Trophoblast cell (in vitro differentiated cells and primary cell): Measurements from ENCODE around the gene USH1C.

ENCODE experiments used
- DNase-seq, 2 donors: peaks; one replicate each; pipeline ENCODE4 v3.0.0-alpha.2; 2016
- H2AFZ ChIP-seq: 2 replicates; pipeline ENCODE4 v1.6.1; 2013; ENCODE audit warnings: low read length, moderate library complexity, mild to moderate bottlenecking; ENCODE audit not compliant: insufficient read depth, poor library complexity
- H2AK5ac ChIP-seq: 2 replicates; pipeline ENCODE4 v1.6.1; 2013; ENCODE audit warnings: mild to moderate bottlenecking, low read length
- H2BK120ac ChIP-seq: 2 replicates; pipeline ENCODE4 v1.6.1; 2013; ENCODE audit warnings: low read length, mild to moderate bottlenecking, moderate library complexity; ENCODE audit not compliant: insufficient read depth, poor library complexity
- H2BK12ac ChIP-seq: 2 replicates; pipeline ENCODE4 v1.6.1; 2013; ENCODE audit warnings: mild to moderate bottlenecking, low read length, moderate library complexity
- H2BK5ac ChIP-seq: 2 replicates; pipeline ENCODE4 v1.6.1; 2013; ENCODE audit warnings: low read length, low read depth, moderate library complexity, mild to moderate bottlenecking; ENCODE audit not compliant: poor library complexity
- H3K14ac ChIP-seq: 2 replicates; pipeline ENCODE4 v1.6.1; 2013; ENCODE audit warnings: mild to moderate bottlenecking, low read length
- H3K18ac ChIP-seq: 2 replicates; pipeline ENCODE4 v1.6.1; 2013; ENCODE audit warnings: mild to moderate bottlenecking, low read length
- H3K23ac ChIP-seq: 2 replicates; pipeline ENCODE4 v1.6.1; 2013; ENCODE audit warnings: low read length
- H3K27ac ChIP-seq: 2 replicates; pipeline ENCODE4 v1.5.1; 2013; ENCODE audit warnings: low read depth, mild to moderate bottlenecking, inconsistent platforms, low read length, moderate library complexity
- H3K27me3 ChIP-seq: 2 replicates; pipeline ENCODE4 v1.6.1; 2013; ENCODE audit warnings: inconsistent platforms, mild to moderate bottlenecking, low read length, moderate library complexity; ENCODE audit not compliant: insufficient read depth
- H3K36me3 ChIP-seq, 2 experiments: 1 replicate in 1 of 2; 2 replicates in 1 of 2; pipeline ENCODE4 v1.6.1; 2013; ENCODE audit warnings: low read length in 2 of 2, mild to moderate bottlenecking in 2 of 2, moderate library complexity in 1 of 2; ENCODE audit not compliant: insufficient read depth in 2 of 2, control insufficient read depth in 1 of 2
- H3K4ac ChIP-seq: 2 replicates; pipeline ENCODE4 v1.6.1; 2013; ENCODE audit warnings: low read depth, mild to moderate bottlenecking, low read length, moderate library complexity
- H3K4me1 ChIP-seq, 2 experiments: 1 replicate in 1 of 2; 2 replicates in 1 of 2; pipeline ENCODE4 v1.6.1; 2013; ENCODE audit warnings: low read length in 2 of 2, mild to moderate bottlenecking in 2 of 2, moderate library complexity in 1 of 2; ENCODE audit not compliant: insufficient read depth in 2 of 2, control insufficient read depth in 1 of 2
- H3K4me2 ChIP-seq: 2 replicates; pipeline ENCODE4 v1.6.1; 2013; ENCODE audit warnings: inconsistent platforms, mild to moderate bottlenecking, low read length, moderate library complexity
- H3K4me3 ChIP-seq: 2 replicates; pipeline ENCODE4 v1.5.1; 2013; ENCODE audit warnings: mild to moderate bottlenecking, low read depth, low read length, inconsistent platforms
- H3K79me1 ChIP-seq: one replicate; pipeline ENCODE4 v1.6.1; 2013; ENCODE audit warnings: low read length
- H3K79me2 ChIP-seq: 2 replicates; pipeline ENCODE4 v1.6.1; 2013; ENCODE audit warnings: low read length, mild to moderate bottlenecking; ENCODE audit not compliant: control insufficient read depth, insufficient read depth, poor library complexity
- H3K9ac ChIP-seq: 2 replicates; pipeline ENCODE4 v1.6.1; 2013; ENCODE audit warnings: mild to moderate bottlenecking, low read length
- H3K9me3 ChIP-seq: 2 replicates; pipeline ENCODE4 v1.6.1; 2013; ENCODE audit warnings: low read depth, mild to moderate bottlenecking, control low read depth, inconsistent platforms, low read length; ENCODE audit not compliant: insufficient read depth
- H4K12ac ChIP-seq: 2 replicates; pipeline ENCODE4 v1.6.1; 2013; ENCODE audit warnings: low read depth, mild to moderate bottlenecking, low read length, moderate library complexity
- H4K8ac ChIP-seq: 2 replicates; pipeline ENCODE4 v1.6.1; 2013; ENCODE audit warnings: low read depth, mild to moderate bottlenecking, low read length, moderate library complexity
- H4K91ac ChIP-seq: one replicate; pipeline ENCODE4 v1.6.1; 2013; ENCODE audit warnings: low read depth, mild to moderate bottlenecking, low read length, moderate library complexity
- WGBS: extraction: QIAGEN DNeasy Blood & Tissue Kit; methylation state at CpG from one replicate; pipeline ENCODE4 v1.1.7; 2013; ENCODE audit warnings: missing lambda C conversion rate; ENCODE audit not compliant: insufficient read length, insufficient coverage; ENCODE audit errors: extremely low coverage; 5-methylcytosine and 5-hydroxymethylcytosine counted together

Gene USH1C

DNA sequence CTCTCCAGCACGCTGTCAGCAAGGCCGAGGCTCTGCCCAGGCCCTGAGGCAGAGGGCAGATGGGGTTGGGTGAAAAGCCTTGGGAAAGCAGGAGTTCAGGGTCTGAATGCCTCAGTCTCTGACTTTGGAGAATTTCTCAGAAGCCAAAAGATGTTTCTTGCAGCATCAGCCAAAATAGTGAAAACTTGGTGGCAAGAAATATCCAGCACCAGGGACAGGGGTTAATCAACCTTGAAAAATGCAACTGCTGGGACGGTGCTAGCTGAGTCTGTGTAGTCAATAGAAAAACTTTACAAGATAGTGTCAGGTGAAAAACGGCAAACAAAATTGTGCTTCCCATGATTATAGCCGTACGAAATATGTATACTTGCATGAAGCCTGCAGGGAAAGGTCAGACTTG is 66.1 kb downstream of the USH1C start:
- Histone ChIP-seq H4K91ac (no peak overlapping the region), H3K27me3 (peaks cover 39% of the 10 kb centered on the region), H3K4me1 (no peaks in the 10 kb centered on the region), H4K8ac (no peak overlapping the region), H4K12ac (no peak overlapping the region), H2BK120ac (no peak overlapping the region), H3K4me2 (no peak overlapping the region), H3K18ac (no peak overlapping the region), H3K14ac (no peak overlapping the region), H3K4me3 (no peak overlapping the region), H3K79me2 (no peaks in the 10 kb centered on the region), H3K27ac (no peak overlapping the region), H3K4ac (no peak overlapping the region), H3K9me3 (peaks cover 9% of the 10 kb centered on the region), H3K36me3 (no peaks in the 10 kb centered on the region), H3K23ac (no peak overlapping the region), H3K79me1 (no peaks in the 10 kb centered on the region), H2BK12ac (no peak overlapping the region), H2AFZ (no peak overlapping the region), H2BK5ac (no peak overlapping the region), H2AK5ac (no peak overlapping the region), H3K9ac (no peak overlapping the region)
- DNase-seq, result no peak
- WGBS, result no CpG with 5 or more reads among the region's 6 CpGs

DNA sequence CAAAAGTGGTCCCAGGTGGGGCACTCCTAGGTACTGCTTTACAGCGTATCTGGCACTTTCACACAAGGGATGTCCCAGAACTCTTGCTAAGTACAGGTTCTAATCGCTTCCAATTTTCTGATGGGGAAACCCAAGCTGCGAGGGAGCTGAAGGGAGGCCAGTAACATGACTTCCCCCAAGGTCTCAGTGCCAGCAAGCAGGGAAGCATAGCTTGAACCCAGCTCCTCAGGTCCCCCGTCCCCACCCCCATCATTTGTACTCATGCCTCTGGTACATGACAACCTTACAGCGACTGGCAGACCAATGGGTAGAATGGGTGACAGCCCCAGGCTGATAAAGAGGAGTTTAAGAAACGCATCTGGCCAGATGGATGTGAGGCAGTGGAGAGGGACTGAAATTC is 66.9 kb downstream of the USH1C start:
- H3K4me2 ChIP-seq, result no peak overlapping the region
- WGBS, result no CpG with 5 or more reads among the region's 6 CpGs
- no peak overlapping the region for H4K8ac ChIP-seq

GRCh38 chr11:17477084-17477333 is 67.2 kb downstream of the USH1C start:
- Histone ChIP-seq H3K36me3 (no peaks in the 10 kb centered on the region), H4K91ac (no peak overlapping the region), H4K8ac (no peak overlapping the region), H3K23ac (no peak overlapping the region), H4K12ac (no peak overlapping the region), H2BK12ac (no peak overlapping the region), H3K4me1 (no peaks in the 10 kb centered on the region), H3K18ac (no peak overlapping the region), H3K79me1 (no peaks in the 10 kb centered on the region), H2BK120ac (no peak overlapping the region), H3K27ac (no peak overlapping the region), H2BK5ac (no peak overlapping the region), H2AK5ac (no peak overlapping the region), H3K14ac (no peak overlapping the region), H3K4me2 (no peak overlapping the region), H3K27me3 (peaks cover 39% of the 10 kb centered on the region), H3K9ac (no peak overlapping the region), H3K79me2 (no peaks in the 10 kb centered on the region), H3K9me3 (peaks cover 9% of the 10 kb centered on the region), H3K4me3 (no peak overlapping the region), H2AFZ (no peak overlapping the region), H3K4ac (no peak overlapping the region)
- DNase-seq, result no peak
- WGBS, result no CpG with 5 or more reads among the region's 9 CpGs

More for the DNA sequence above, 66.9 kb downstream of the USH1C start:
- no peak overlapping the region for H2AFZ ChIP-seq
- H3K4me1 ChIP-seq, result no peaks in the 10 kb centered on the region
- H3K18ac ChIP-seq, result no peak overlapping the region
- H2BK5ac ChIP-seq, result no peak overlapping the region
- H4K12ac ChIP-seq, result no peak overlapping the region
- no peak overlapping the region for H3K14ac ChIP-seq
- H3K27ac ChIP-seq, result no peak overlapping the region
- H2BK120ac ChIP-seq, result no peak overlapping the region
- no peak overlapping the region for H2BK12ac ChIP-seq
- no peaks in the 10 kb centered on the region for H3K36me3 ChIP-seq
- no peak overlapping the region for H3K23ac ChIP-seq
- H4K91ac ChIP-seq, result no peak overlapping the region
- no peaks in the 10 kb centered on the region for H3K79me1 ChIP-seq
- no peak overlapping the region for H2AK5ac ChIP-seq
- H3K27me3 ChIP-seq, result peaks cover 39% of the 10 kb centered on the region
- no peak for DNase-seq
- H3K9me3 ChIP-seq, result peaks cover 9% of the 10 kb centered on the region
- H3K4me3 ChIP-seq, result no peak overlapping the region
- no peak overlapping the region for H3K4ac ChIP-seq
- no peaks in the 10 kb centered on the region for H3K79me2 ChIP-seq
- no peak overlapping the region for H3K9ac ChIP-seq

GRCh38 chr11:17476317-17477083 is 67.7 kb downstream of the USH1C start, which contains the start of gene ABCC8:
Gene ABCC8 (minus strand): TSS chr11:17476845. CDS start chr11:17476776, 69 bp downstream.
- Histone ChIP-seq H2BK120ac (no peak within 1 kb of the TSS), H4K8ac (no peak within 1 kb of the TSS), H4K12ac (no peak within 1 kb of the TSS), H2BK5ac (no peak within 1 kb of the TSS), H3K4me2 (peak within 1 kb of the TSS; percentile 63), H3K79me1 (no peaks in the 10 kb centered on the region), H3K18ac (no peak within 1 kb of the TSS), H2AK5ac (no peak within 1 kb of the TSS), H3K9me3 (peaks cover 9% of the 10 kb centered on the region), H2BK12ac (no peak within 1 kb of the TSS), H3K14ac (no peak within 1 kb of the TSS), H2AFZ (no peak within 1 kb of the TSS), H3K4ac (no peak within 1 kb of the TSS), H3K27ac (no peak within 1 kb of the TSS), H3K4me3 (peak within 1 kb of the TSS; percentile 30), H3K23ac (no peak within 1 kb of the TSS), H3K9ac (no peak within 1 kb of the TSS), H4K91ac (no peak within 1 kb of the TSS), H3K4me1 (no peaks in the 10 kb centered on the region), H3K36me3 (no peaks in the 10 kb centered on the region), H3K79me2 (no peaks in the 10 kb centered on the region), H3K27me3 (peaks cover 39% of the 10 kb centered on the region)
- DNase-seq, result no peak
- WGBS, result no CpG with 5 or more reads among the region's 80 CpGs
